ENCODE results near the gene DDI2. TPM values are rescaled to one million over a fixed set of nuclear protein-coding genes. Genes with fewer than 3 reads are reported as not detected.
"Not testable (repeated sequence)": the region's sequence is repeated elsewhere in the genome, so short reads cannot be mapped to it uniquely, and the experiment has no call there.

Gene DDI2
- total RNA-seq, 1 experiment from 2014 or later: 9.1 TPM

GRCh38 chr1:15683345-15684039 is 66.2 kb downstream of the DDI2 start:
- peak overlapping the region; percentile 94 for H3K4me3 ChIP-seq
- no peaks in the 10 kb centered on the region for H3K9me3 ChIP-seq (replicated peaks)
- DNase-seq (ENCODE audit: low read depth in 1 of 2, low spot score in 2 of 2): no peak
- peaks cover 20% of the 10 kb centered on the region for H3K36me3 ChIP-seq
- peak overlapping the region; percentile 97 for H3K27ac ChIP-seq
- no peaks in the 10 kb centered on the region for H3K27me3 ChIP-seq (replicated peaks)
- H3K4me1 ChIP-seq (replicated peaks): peaks cover 35% of the 10 kb centered on the region

GRCh38 chr1:15684042-15684461 is 66.8 kb downstream of the DDI2 start, which contains the start of gene PLEKHM2:
TSS of gene PLEKHM2 (plus strand) at chr1:15684320. CDS start at chr1:15684559, 239 bp downstream.
- no peak for DNase-seq (ENCODE audit: low read depth in 1 of 2, low spot score in 2 of 2)
- Histone ChIP-seq H3K27me3 (replicated peaks) (no peaks in the 10 kb centered on the region), H3K4me3 (peak within 1 kb of the TSS; percentile 94), H3K4me1 (replicated peaks) (peaks cover 30% of the 10 kb centered on the region), H3K36me3 (peaks cover 20% of the 10 kb centered on the region), H3K27ac (peak within 1 kb of the TSS; percentile 97), H3K9me3 (replicated peaks) (no peaks in the 10 kb centered on the region)

- Histone ChIP-seq H3K36me3 (peaks cover 20% of the 10 kb centered on the region), H3K27ac (peak overlapping the region; percentile 73), H3K9me3 (replicated peaks) (no peaks in the 10 kb centered on the region), H3K27me3 (replicated peaks) (no peaks in the 10 kb centered on the region), H3K4me1 (replicated peaks) (peaks cover 28% of the 10 kb centered on the region), H3K4me3 (peak overlapping the region; percentile 94)
- peak; percentile 59 for DNase-seq (ENCODE audit: low read depth in 1 of 2, low spot score in 2 of 2)
These were observed 67.4 kb downstream of the DDI2 start for GRCh38 chr1:15684468-15685291.

GRCh38 chr1:15685820-15686219 is 68.6 kb downstream of the DDI2 start:
- H3K4me3 ChIP-seq: no peak overlapping the region
- no peaks in the 10 kb centered on the region for H3K27me3 ChIP-seq (replicated peaks)
- peaks cover 20% of the 10 kb centered on the region for H3K36me3 ChIP-seq
- peaks cover 17% of the 10 kb centered on the region for H3K4me1 ChIP-seq (replicated peaks)
- H3K9me3 ChIP-seq (replicated peaks): no peaks in the 10 kb centered on the region
- no peak for DNase-seq (ENCODE audit: low read depth in 1 of 2, low spot score in 2 of 2)
- no peak overlapping the region for H3K27ac ChIP-seq

- Histone ChIP-seq H3K9me3 (replicated peaks) (no peaks in the 10 kb centered on the region), H3K27me3 (replicated peaks) (no peaks in the 10 kb centered on the region), H3K4me1 (replicated peaks) (peaks cover 12% of the 10 kb centered on the region), H3K27ac (no peak overlapping the region), H3K36me3 (peaks cover 20% of the 10 kb centered on the region), H3K4me3 (no peak overlapping the region)
- no peak for DNase-seq (ENCODE audit: low read depth in 1 of 2, low spot score in 2 of 2)
These were observed 70.2 kb downstream of the DDI2 start for GRCh38 chr1:15687446-15687845.

GRCh38 chr1:15690317-15690716 is 73.1 kb downstream of the DDI2 start:
- Histone ChIP-seq H3K27ac (no peak overlapping the region), H3K27me3 (replicated peaks) (no peaks in the 10 kb centered on the region), H3K4me1 (replicated peaks) (peaks cover 8% of the 10 kb centered on the region; the same call in 1 of the 2 replicates), H3K36me3 (peaks cover 15% of the 10 kb centered on the region), H3K9me3 (replicated peaks) (no peaks in the 10 kb centered on the region), H3K4me3 (no peak overlapping the region)
- DNase-seq (ENCODE audit: low read depth in 1 of 2, low spot score in 2 of 2): no peak

GRCh38 chr1:15691434-15692032 is 74.3 kb downstream of the DDI2 start:
- H3K4me3 ChIP-seq: no peak overlapping the region
- no peaks in the 10 kb centered on the region for H3K4me1 ChIP-seq (replicated peaks)
- DNase-seq (ENCODE audit: low read depth in 1 of 2, low spot score in 2 of 2): no peak
- no peaks in the 10 kb centered on the region for H3K9me3 ChIP-seq (replicated peaks)
- H3K36me3 ChIP-seq: peaks cover 15% of the 10 kb centered on the region
- no peaks in the 10 kb centered on the region for H3K27me3 ChIP-seq (replicated peaks)
- no peak overlapping the region for H3K27ac ChIP-seq

- H3K36me3 ChIP-seq: peaks cover 20% of the 10 kb centered on the region
- DNase-seq (ENCODE audit: low read depth in 1 of 2, low spot score in 2 of 2): no peak
- no peaks in the 10 kb centered on the region for H3K27me3 ChIP-seq (replicated peaks)
- no peaks in the 10 kb centered on the region for H3K4me1 ChIP-seq (replicated peaks)
- H3K27ac ChIP-seq: no peak overlapping the region
- no peaks in the 10 kb centered on the region for H3K9me3 ChIP-seq (replicated peaks)
- no peak overlapping the region for H3K4me3 ChIP-seq
These were observed 74.9 kb downstream of the DDI2 start for GRCh38 chr1:15692121-15692682.

GRCh38 chr1:15693371-15693770 is 76.1 kb downstream of the DDI2 start:
- Histone ChIP-seq H3K4me1 (replicated peaks) (no peaks in the 10 kb centered on the region), H3K36me3 (peaks cover 10% of the 10 kb centered on the region), H3K27me3 (replicated peaks) (no peaks in the 10 kb centered on the region), H3K9me3 (replicated peaks) (no peaks in the 10 kb centered on the region), H3K4me3 (no peak overlapping the region), H3K27ac (no peak overlapping the region)
- no peak for DNase-seq (ENCODE audit: low read depth in 1 of 2, low spot score in 2 of 2)

GRCh38 chr1:15696956-15697521 is 79.8 kb downstream of the DDI2 start:
- Histone ChIP-seq H3K4me1 (replicated peaks) (no peaks in the 10 kb centered on the region), H3K27me3 (replicated peaks) (no peaks in the 10 kb centered on the region), H3K9me3 (replicated peaks) (no peaks in the 10 kb centered on the region), H3K36me3 (peaks cover 10% of the 10 kb centered on the region), H3K27ac (no peak overlapping the region), H3K4me3 (no peak overlapping the region)
- no peak for DNase-seq (ENCODE audit: low read depth in 1 of 2, low spot score in 2 of 2)

GRCh38 chr1:15698201-15698600 is 80.9 kb downstream of the DDI2 start:
- no peaks in the 10 kb centered on the region for H3K27me3 ChIP-seq (replicated peaks)
- peaks cover 10% of the 10 kb centered on the region for H3K36me3 ChIP-seq
- DNase-seq (ENCODE audit: low read depth in 1 of 2, low spot score in 2 of 2): no peak
- H3K27ac ChIP-seq: no peak overlapping the region
- H3K9me3 ChIP-seq (replicated peaks): no peaks in the 10 kb centered on the region
- peaks cover 3% of the 10 kb centered on the region; the same call in 1 of the 2 replicates for H3K4me1 ChIP-seq (replicated peaks)
- no peak overlapping the region for H3K4me3 ChIP-seq

GRCh38 chr1:15699321-15699720 is 82.1 kb downstream of the DDI2 start:
- not testable (repeated sequence) for H3K9me3 ChIP-seq (replicated peaks); H3K4me1 ChIP-seq (replicated peaks); DNase-seq (ENCODE audit: low read depth in 1 of 2, low spot score in 2 of 2); H3K27me3 ChIP-seq (replicated peaks); H3K27ac ChIP-seq; H3K4me3 ChIP-seq
- H3K36me3 ChIP-seq: peaks cover 10% of the 10 kb centered on the region

GRCh38 chr1:15700508-15700907 is 83.2 kb downstream of the DDI2 start:
- H3K9me3 ChIP-seq (replicated peaks): no peaks in the 10 kb centered on the region
- H3K27me3 ChIP-seq (replicated peaks): no peaks in the 10 kb centered on the region
- no peak for DNase-seq (ENCODE audit: low read depth in 1 of 2, low spot score in 2 of 2)
- H3K36me3 ChIP-seq: peaks cover 14% of the 10 kb centered on the region
- H3K4me1 ChIP-seq (replicated peaks): peaks cover 5% of the 10 kb centered on the region; the same call in 1 of the 2 replicates
- H3K4me3 ChIP-seq: no peak overlapping the region
- no peak overlapping the region for H3K27ac ChIP-seq

Measured in SJSA1 (cell line).